IMR-90 (cell line): ENCODE results near the gene DPP6. TPM values are rescaled to one million over a fixed set of nuclear protein-coding genes. Genes with fewer than 3 reads are reported as not detected.
A peak's percentile ranks its signal among the peaks of the same experiment; 100 is the strongest.

Source experiments
- ATAC-seq: fragments of 200-7000 bp; cut with Tn5 transposase; 2 replicates; pipeline ENCODE4 v1.9.1; 2020; ENCODE audit warnings: low read depth, mild to moderate bottlenecking, moderate library complexity
- BruUV-seq: library from RNA; stranded (reverse); fragments of 400-500 nt; replicated peaks from 2 replicates; lab custom pipeline; 2021; lab: Mats Ljungman, UMichigan
- CTCF ChIA-PET: fragments of 300-600 bp; formaldehyde crosslinking; extraction: SDS; loops from one replicate; lab custom pipeline; 2021; ENCODE audit warnings: antibody characterized with exemption; lab: Yijun Ruan, JAX
- POLR2A ChIA-PET: fragments of 300-600 bp; sonication (Branson Sonifier 250); formaldehyde crosslinking; loops from one replicate; lab custom pipeline; 2022; ENCODE audit warnings: antibody characterized with exemption; ENCODE audit not compliant: unreplicated experiment; lab: Charles Lee
- DNase-seq: peaks from one replicate; pipeline ENCODE4 v3.0.0; 2013
- H2AFZ ChIP-seq: replicated peaks from 2 replicates; pipeline ENCODE3; 2013; ENCODE audit warnings: low read length, mild to moderate bottlenecking; ENCODE audit not compliant: poor library complexity
- H2AK5ac ChIP-seq: 2 replicates; pipeline ENCODE4 v1.6.1; 2013; ENCODE audit warnings: low read depth, low read length, inconsistent platforms
- H2AK9ac ChIP-seq: replicated peaks from 2 replicates; pipeline ENCODE3; 2013; ENCODE audit warnings: mild to moderate bottlenecking, low read depth, low read length, moderate library complexity; ENCODE audit not compliant: poor library complexity
- H2BK120ac ChIP-seq: 2 replicates; pipeline ENCODE4 v1.6.1; 2013; ENCODE audit warnings: low read depth, low read length, inconsistent platforms
- H2BK15ac ChIP-seq: 3 replicates; pipeline ENCODE4 v1.6.1; 2013; ENCODE audit warnings: low read depth, low read length, inconsistent platforms
- H2BK20ac ChIP-seq: 2 replicates; pipeline ENCODE4 v1.6.1; 2013; ENCODE audit warnings: low read depth, mild to moderate bottlenecking, inconsistent platforms, low read length, moderate library complexity
- H2BK5ac ChIP-seq: 2 replicates; pipeline ENCODE4 v1.6.1; 2013; ENCODE audit warnings: mild to moderate bottlenecking, low read depth, low read length, inconsistent platforms; ENCODE audit not compliant: poor library complexity, severe bottlenecking
- H3K14ac ChIP-seq: replicated peaks from 2 replicates; pipeline ENCODE4 v1.6.1; 2013; ENCODE audit warnings: low read depth, low read length, inconsistent platforms
- H3K18ac ChIP-seq: 2 replicates; pipeline ENCODE4 v1.6.1; 2013; ENCODE audit warnings: low read depth, low read length, control low read depth
- H3K23ac ChIP-seq: 2 replicates; pipeline ENCODE4 v1.6.1; 2013; ENCODE audit warnings: low read depth, low read length, inconsistent platforms
- H3K27ac ChIP-seq: 2 replicates; pipeline ENCODE4 v1.5.1; 2013; ENCODE audit warnings: mild to moderate bottlenecking, control low read depth, low read length; ENCODE audit not compliant: insufficient read depth
- H3K27me3 ChIP-seq: 2 replicates; pipeline ENCODE4 v1.6.1; 2013; ENCODE audit warnings: low read length; ENCODE audit not compliant: control insufficient read depth, insufficient read depth
- H3K36me3 ChIP-seq: 2 replicates; pipeline ENCODE4 v1.6.1; 2013; ENCODE audit warnings: low read length, mixed read lengths; ENCODE audit not compliant: control insufficient read depth, insufficient read depth
- H3K4ac ChIP-seq: 2 replicates; pipeline ENCODE4 v1.6.1; 2013; ENCODE audit warnings: low read depth, low read length, inconsistent platforms
- H3K4me1 ChIP-seq: 2 replicates; pipeline ENCODE4 v1.6.1; 2013; ENCODE audit warnings: low read length, mixed read lengths; ENCODE audit not compliant: control insufficient read depth, insufficient read depth
- H3K4me2 ChIP-seq: 2 replicates; pipeline ENCODE4 v1.6.1; 2013; ENCODE audit warnings: low read depth, mild to moderate bottlenecking, control low read depth, low read length, moderate library complexity
- H3K4me3 ChIP-seq: 2 replicates; pipeline ENCODE4 v1.5.1; 2013; ENCODE audit warnings: low read depth, mild to moderate bottlenecking, control low read depth, low read length, moderate library complexity; ENCODE audit not compliant: insufficient read depth
- H3K56ac ChIP-seq: 2 replicates; pipeline ENCODE4 v1.6.1; 2013; ENCODE audit warnings: low read length, inconsistent platforms; ENCODE audit not compliant: insufficient read depth; ENCODE audit errors: extremely low read depth
- H3K79me1 ChIP-seq, 2 experiments: 2 replicates each; pipeline ENCODE4 v1.6.1; 2013; ENCODE audit warnings: low read length in 2 of 2, inconsistent platforms in 1 of 2, low read depth in 1 of 2
- H3K9ac ChIP-seq: 2 replicates; pipeline ENCODE4 v1.6.1; 2013; ENCODE audit warnings: low read depth, low read length, control low read depth
- H3K9me1 ChIP-seq: 2 replicates; pipeline ENCODE4 v1.6.1; 2013; ENCODE audit warnings: low read length, inconsistent platforms; ENCODE audit not compliant: insufficient read depth
- H3K9me3 ChIP-seq: 2 replicates; pipeline ENCODE4 v1.6.1; 2013; ENCODE audit warnings: low read length; ENCODE audit not compliant: control insufficient read depth, insufficient read depth
- H4K20me1 ChIP-seq: 2 replicates; pipeline ENCODE4 v1.6.1; 2013; ENCODE audit warnings: low read length, inconsistent platforms; ENCODE audit not compliant: insufficient read depth
- H4K5ac ChIP-seq: 2 replicates; pipeline ENCODE4 v1.6.1; 2013; ENCODE audit warnings: mild to moderate bottlenecking, low read depth, low read length, control low read depth
- H4K8ac ChIP-seq, 2 experiments: 2 replicates each; pipeline ENCODE4 v1.6.1; 2013; ENCODE audit warnings: low read depth in 2 of 2, low read length in 2 of 2, control low read depth in 1 of 2, inconsistent platforms in 1 of 2
- H4K91ac ChIP-seq: 2 replicates; pipeline ENCODE4 v1.6.1; 2013; ENCODE audit warnings: low read depth, low read length, inconsistent platforms; ENCODE audit not compliant: insufficient read depth
- CEBPB ChIP-seq: IDR thresholded peaks from 2 replicates; pipeline ENCODE4 v1.6.1; 2012; ENCODE audit warnings: low read depth, low read length, improper control_type of control experiment
- CHD1 ChIP-seq: IDR thresholded peaks from 2 replicates; pipeline ENCODE4 v1.6.1; 2012; ENCODE audit warnings: low read depth, low read length, improper control_type of control experiment
- WGBS, 2 experiments: methylation state at CpG; one replicate each; pipeline versions ENCODE4 v1.1.5 to v1.1.7; 2013; ENCODE audit warnings: missing lambda C conversion rate in 2 of 2; ENCODE audit not compliant: insufficient read length in 1 of 2; ENCODE audit errors: extremely low coverage in 2 of 2; 5-methylcytosine and 5-hydroxymethylcytosine counted together
- dilution Hi-C: fragments of 300-500 bp; cut with HindIII; formaldehyde crosslinking; loops from one replicate; pipeline ENCODE4 v1.14.3; 2018; ENCODE audit warnings: low sequenced_read_pairs; ENCODE audit not compliant: unreplicated experiment
- in situ Hi-C: fragments of 300-500 bp; cut with MboI; formaldehyde crosslinking; loops from 3 replicates; pipeline ENCODE4 v1.14.3; 2019; ENCODE audit warnings: low sequenced_read_pairs, inconsistent platforms, mixed read lengths
- intact Hi-C: fragments of 100-400 bp; cut with micrococcal nuclease; formaldehyde crosslinking; loops from 2 replicates; pipeline ENCODE4 v1.10.0; 2022
- polyA plus RNA-seq, 3 experiments: library from polyadenylated mRNA; depleted of rRNA; stranded (reverse); fragments of >200 nt; gene quantifications; 2 replicates each; pipeline ENCODE4 v1.2.3, GENCODE V29; 2012; ENCODE audit warnings: low replicate concordance in 1 of 3
- total RNA-seq: library from RNA; depleted of rRNA; stranded (reverse); fragments of >200 nt; gene quantifications from 2 replicates; pipeline ENCODE4 v1.2.3, GENCODE V29; 2012
- TF ChIP-seq, protein P1 (sequence below): fragments of 150-350 bp; IDR thresholded peaks from 2 replicates; pipeline ENCODE4 v1.6.1; 2016; ENCODE audit warnings: low read depth, mild to moderate bottlenecking, low read length, moderate library complexity, borderline replicate concordance

DPP6 gene
- total and polyA plus RNA-seq, 2 of the 4 experiments (the other 2 are of a cell fraction) = not detected

DNA sequence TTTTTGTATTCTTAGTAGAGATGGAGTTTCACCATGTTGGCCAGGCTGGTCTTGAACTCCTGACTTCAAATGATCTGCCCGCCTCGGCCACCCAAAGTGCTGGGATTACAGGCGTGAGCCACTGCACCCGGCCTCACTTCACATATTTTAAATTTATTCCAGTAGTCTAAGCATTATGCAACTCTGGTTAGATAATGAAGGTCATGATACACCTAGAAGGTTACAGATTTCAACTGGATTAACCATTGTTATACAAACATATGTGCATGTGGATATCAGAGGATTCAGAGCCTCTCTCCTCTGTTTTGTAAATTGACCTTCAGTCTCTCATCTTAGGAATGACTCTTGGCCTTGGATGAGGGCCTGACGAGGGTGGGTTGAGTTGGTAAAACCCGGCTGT, 146.3 kb downstream of the DPP6 start:
- H3K4me1 ChIP-seq = no peaks in the 10 kb centered on the region
- H3K27ac ChIP-seq = no peak overlapping the region
- H3K56ac ChIP-seq = no peak overlapping the region
- ChIA-PET POLR2A (no interaction called here), CTCF (no interaction called here)
- H3K4me3 ChIP-seq = no peak overlapping the region
- H2AK9ac ChIP-seq = no peak overlapping the region
- no peaks in the 10 kb centered on the region for H3K9me1 ChIP-seq
- in situ Hi-C loops (no loop called here), dilution Hi-C loops (no loop called here), intact Hi-C loops (no loop called here)
- no peak overlapping the region for H2BK15ac ChIP-seq
- H3K18ac ChIP-seq = no peak overlapping the region
- H4K91ac ChIP-seq = no peak overlapping the region
- no peak overlapping the region for H3K4ac ChIP-seq
- H3K23ac ChIP-seq = no peak overlapping the region
- H3K9ac ChIP-seq = no peak overlapping the region
- no peak overlapping the region for H3K4me2 ChIP-seq
- no peaks in the 10 kb centered on the region for H3K36me3 ChIP-seq
- no CpG with 5 or more reads among the region's 6 CpGs for WGBS, 2 experiments
- H4K8ac ChIP-seq = no peak overlapping the region
- DNase-seq (no peak), ATAC-seq (no peak)
- no peaks in the 10 kb centered on the region for H3K27me3 ChIP-seq
- no peak overlapping the region for H2AK5ac ChIP-seq
- no TSS peak for BruUV-seq
- no peak overlapping the region for H2BK5ac ChIP-seq
- H4K5ac ChIP-seq = no peak overlapping the region
- no peak overlapping the region for H2AFZ ChIP-seq
- H3K9me3 ChIP-seq = peaks cover 27% of the 10 kb centered on the region
- no peaks in the 10 kb centered on the region for H3K79me1 ChIP-seq
- H2BK20ac ChIP-seq = no peak overlapping the region
- no peak overlapping the region for H3K14ac ChIP-seq
- H4K20me1 ChIP-seq = no peaks in the 10 kb centered on the region
- no peak overlapping the region for H2BK120ac ChIP-seq
- TF ChIP-seq, protein P1, sequence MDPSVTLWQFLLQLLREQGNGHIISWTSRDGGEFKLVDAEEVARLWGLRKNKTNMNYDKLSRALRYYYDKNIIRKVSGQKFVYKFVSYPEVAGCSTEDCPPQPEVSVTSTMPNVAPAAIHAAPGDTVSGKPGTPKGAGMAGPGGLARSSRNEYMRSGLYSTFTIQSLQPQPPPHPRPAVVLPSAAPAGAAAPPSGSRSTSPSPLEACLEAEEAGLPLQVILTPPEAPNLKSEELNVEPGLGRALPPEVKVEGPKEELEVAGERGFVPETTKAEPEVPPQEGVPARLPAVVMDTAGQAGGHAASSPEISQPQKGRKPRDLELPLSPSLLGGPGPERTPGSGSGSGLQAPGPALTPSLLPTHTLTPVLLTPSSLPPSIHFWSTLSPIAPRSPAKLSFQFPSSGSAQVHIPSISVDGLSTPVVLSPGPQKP = no peak
- 0 out of 2 replicates have a peak, but pooled peaks have one; percentile 4 for TF ChIP-seq CEBPB
- no peak for TF ChIP-seq CHD1
